HG02981 (cell line): ENCODE results near the gene KCNJ10.

Experiments
- ATAC-seq: cut with Tn5 transposase; IDR thresholded peaks from one replicate; pipeline ENCODE4 v1.9.1; 2021; ENCODE audit warnings: mild to moderate bottlenecking, moderate library complexity; ENCODE audit not compliant: unreplicated experiment

The KCNJ10 gene

GRCh38 chr1:159970932-159971342, 99.0 kb downstream of the KCNJ10 start:
- ATAC-seq = no peak

DNA sequence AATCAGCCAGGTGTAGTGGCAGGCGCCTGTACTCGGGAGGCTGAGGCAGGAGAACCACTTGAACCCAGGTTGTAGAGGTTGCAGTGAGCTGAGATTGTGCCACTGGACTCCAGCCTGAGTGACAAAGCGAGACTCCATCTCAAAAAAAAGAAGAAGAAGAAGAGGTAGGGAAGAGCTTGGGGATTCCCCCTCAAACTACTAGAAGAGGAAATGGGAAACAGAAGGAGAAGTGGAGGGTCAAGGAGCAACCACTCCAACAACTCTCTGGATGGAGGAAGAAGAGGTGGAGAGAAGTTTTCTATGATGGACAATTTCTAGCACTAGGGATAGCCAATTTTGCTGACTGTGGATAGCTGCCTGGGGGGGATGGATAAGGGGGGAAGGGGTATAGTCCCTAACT, 101.1 kb downstream of the KCNJ10 start:
- ATAC-seq = no peak

DNA sequence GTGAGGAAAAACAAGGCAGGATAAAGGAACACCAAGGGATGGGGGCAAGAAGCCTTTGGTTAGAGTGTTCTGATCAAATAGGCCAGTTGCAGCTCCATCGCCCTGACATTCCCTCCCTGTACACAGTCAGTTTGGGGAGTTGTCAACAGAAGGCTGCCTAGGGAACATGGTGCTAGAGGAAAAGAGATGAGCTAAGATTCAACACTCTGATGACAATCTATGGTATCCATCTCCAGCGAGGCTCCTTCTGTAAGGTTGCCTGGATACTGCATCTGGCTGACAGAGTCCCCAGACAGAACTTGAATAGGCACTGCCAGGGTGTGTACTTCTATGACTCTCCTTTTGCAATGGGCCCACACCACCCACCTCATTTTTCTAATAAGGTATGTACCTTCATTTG, 104.7 kb downstream of the KCNJ10 start:
- no peak for ATAC-seq

DNA sequence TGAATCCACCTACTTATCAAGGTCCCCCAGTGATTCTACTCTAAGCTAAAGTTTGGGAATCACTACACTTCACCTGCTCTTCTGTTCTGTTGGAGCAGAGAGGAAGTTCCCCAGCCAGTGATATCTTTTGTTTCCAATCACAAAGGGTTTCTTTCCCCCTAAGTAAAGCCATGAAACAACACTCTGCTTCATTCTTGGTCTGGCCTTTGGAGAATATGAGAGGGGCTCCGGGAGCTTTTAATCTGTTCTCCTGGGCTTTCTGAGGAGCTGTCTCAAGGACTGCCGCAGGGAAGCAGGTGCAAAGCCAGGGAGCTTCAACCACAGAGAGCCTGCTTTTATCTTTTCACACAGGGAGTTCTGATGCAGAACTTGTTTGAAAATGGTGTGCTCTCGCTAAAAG, 105.8 kb downstream of the KCNJ10 start:
- ATAC-seq = no peak

- ATAC-seq = no peak
Observed at GRCh38 chr1:159962176-159962575, 107.8 kb downstream of the KCNJ10 start.

DNA sequence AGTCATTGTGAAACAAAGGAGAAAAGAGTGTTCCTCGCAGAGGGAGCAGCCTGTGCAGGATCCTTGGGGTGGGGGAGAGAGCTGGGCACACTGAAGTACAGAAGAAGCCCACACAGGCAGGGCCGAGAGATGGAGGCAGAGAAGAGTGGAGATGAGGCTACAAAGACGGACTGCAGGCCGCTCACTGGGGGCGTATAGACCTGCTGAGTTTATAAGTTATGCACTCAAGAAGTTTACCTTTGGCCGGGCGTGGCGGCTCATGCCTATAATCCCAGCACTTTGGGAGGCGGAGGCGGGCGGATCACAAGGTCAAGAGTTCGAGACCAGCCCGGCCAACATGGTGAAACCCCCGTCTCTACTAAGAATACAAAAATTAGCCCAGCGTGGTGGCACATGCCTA, 108.3 kb downstream of the KCNJ10 start:
- no peak for ATAC-seq

- no peak for ATAC-seq
Observed at GRCh38 chr1:159960721-159961381, 109.1 kb downstream of the KCNJ10 start.

DNA sequence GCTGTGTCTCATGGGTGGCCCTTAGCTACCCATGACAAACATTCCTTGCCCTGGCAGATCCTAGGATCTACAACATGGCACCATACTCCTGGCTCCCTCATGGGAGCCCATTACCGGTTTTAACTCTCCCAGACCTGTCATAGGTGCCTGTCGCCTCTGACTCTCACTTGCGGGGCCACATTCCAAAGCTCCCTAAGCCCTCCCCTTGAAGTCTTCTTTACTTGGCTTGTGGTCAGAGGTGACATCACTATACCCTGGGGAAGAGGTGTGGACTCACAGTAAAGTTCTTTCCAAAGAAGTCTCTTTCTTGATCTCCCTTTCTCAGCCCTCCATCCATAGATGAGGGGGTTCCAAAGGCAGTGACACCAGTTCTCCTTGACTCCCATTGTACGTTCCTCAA, 110.5 kb downstream of the KCNJ10 start:
- no peak for ATAC-seq

DNA sequence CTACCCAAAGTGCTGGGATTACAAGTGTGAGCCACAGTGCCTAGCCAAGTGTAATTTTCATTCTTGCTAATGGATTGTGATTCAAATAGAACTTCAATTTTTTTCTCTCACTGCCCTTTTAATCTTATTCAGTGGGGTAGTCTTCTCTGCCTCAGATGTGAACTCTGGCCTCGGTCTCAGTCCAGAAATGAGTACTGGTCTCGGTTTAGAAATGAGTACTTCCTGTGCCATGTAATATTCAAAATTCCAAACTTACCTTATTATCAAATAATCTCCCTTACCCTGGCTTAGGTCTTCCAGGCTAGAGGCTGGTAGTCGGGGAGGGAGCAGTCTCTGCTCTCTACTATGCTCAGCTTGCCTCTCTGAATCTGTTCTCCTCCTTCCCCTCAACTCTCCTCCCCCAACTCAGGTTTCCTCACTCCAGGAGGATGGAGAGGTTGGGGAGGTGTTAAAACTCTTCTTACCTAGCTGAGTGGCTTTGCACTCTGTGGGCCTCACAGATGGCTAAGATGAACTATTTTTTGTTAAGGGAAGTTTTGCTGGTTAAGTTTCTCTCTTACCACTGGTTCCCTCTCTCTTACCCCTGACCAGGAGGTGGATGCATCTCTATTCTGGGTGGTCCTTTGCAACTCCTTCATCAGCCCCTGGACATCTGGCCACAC, 111.1 kb downstream of the KCNJ10 start:
- ATAC-seq = no peak

- ATAC-seq = no peak
Observed at GRCh38 chr1:159957824-159958268, 112.1 kb downstream of the KCNJ10 start.

DNA sequence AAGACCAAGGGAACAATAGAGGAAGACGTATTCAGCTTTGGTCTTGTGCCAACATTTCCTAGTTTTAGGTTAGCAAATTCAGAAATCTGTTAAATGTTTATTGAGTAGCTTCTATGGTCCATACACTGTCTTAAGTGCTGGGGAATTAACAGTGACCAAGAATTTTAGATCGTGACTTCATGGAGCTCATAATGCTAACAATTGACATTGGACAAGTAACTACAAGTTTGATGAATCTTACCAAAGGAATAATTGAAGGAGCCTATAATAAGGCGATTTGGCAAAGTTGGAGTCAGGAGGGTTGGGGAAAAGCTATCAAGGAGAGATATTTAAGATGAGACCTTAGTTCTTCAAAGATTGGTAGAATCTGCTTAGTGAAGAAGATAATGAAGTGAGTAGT, 114.5 kb downstream of the KCNJ10 start:
- ATAC-seq = no peak

GRCh38 chr1:159953536-159954515, 116.1 kb downstream of the KCNJ10 start, which contains the start of gene SLAMF9:
Gene SLAMF9, minus strand, starts transcription at chr1:159954237. Its CDS starts 100 bp downstream, at chr1:159954137.
- no peak for ATAC-seq

- no peak for ATAC-seq
Observed at GRCh38 chr1:159952932-159953331, 117.0 kb downstream of the KCNJ10 start.

DNA sequence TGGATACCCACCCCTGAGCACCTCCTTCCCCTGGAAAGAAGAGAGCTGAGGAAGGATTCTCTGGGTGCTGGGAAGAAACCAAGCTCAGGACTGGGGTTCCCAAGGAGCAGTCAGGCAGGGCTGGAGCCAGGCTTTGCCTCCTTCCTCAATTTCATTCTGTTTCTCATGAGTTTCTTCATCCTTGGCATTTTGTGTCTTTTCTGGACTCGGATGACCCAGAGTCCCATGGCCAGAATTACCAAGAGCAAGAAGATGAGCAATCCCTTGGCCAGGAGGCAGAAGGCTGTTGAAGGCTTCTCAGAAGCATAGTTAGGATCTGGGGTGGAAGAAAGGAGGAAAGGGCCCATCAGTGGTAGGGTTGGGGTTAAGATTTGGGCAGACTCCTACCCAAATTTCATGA, 118.4 kb downstream of the KCNJ10 start:
- no peak for ATAC-seq

- ATAC-seq = no peak
Observed at GRCh38 chr1:159951016-159951415, 118.9 kb downstream of the KCNJ10 start.

DNA sequence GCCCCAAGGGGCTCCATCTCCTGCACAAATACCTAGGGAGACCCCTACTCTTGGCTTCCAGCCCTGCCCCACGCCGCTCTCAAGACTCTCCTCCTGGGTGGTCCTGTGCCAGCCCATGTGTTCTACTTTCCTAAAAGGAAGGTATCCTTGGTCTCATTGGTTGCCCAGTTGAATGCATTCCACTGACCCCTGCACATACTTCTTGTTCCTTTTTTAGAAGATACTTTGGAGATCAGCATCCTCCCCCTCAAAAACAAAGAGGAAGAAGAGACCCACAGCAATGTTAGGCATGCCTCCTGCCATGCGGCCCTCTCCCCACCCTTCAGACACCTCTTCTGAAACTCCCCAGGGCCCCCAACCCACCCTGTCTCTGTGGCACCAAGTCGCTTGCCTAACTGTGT, 120.0 kb downstream of the KCNJ10 start:
- ATAC-seq = no peak

- ATAC-seq = no peak
Observed at GRCh38 chr1:159949123-159949522, 120.8 kb downstream of the KCNJ10 start.
